ENCODE data around the gene SEPTIN7. TPM values are rescaled to one million over a fixed set of nuclear protein-coding genes. Genes with fewer than 3 reads are reported as not detected.

SEPTIN7 gene
- total RNA-seq, 2 donors from 2014 or later = 107 to 164 TPM

Other genes starting within 250 kb of the SEPTIN7 start
- gene HERPUD2, start 105.9 kb upstream of the SEPTIN7 start, total RNA-seq = 10 to 100 TPM; 20.2 to 24.2 TPM